Activated T-helper 1 cell treated with Interleukin-2 at 50 U/mL for 16 hours (primary cell): Measurements from ENCODE around the gene SET.

ENCODE experiments used
- DNase-seq: peaks from one replicate; pipeline ENCODE4 v3.0.0-alpha.2; 2020; ENCODE audit warnings: low read depth

The SET gene

GRCh38 chr9:128713411-128713780, 24.4 kb downstream of the SET start:
- DNase-seq, result no peak

GRCh38 chr9:128713941-128714573, 25.0 kb downstream of the SET start:
- no peak for DNase-seq

GRCh38 chr9:128714586-128715435, 25.8 kb downstream of the SET start:
- no peak for DNase-seq

GRCh38 chr9:128715436-128715750, 26.4 kb downstream of the SET start:
- DNase-seq, result no peak

GRCh38 chr9:128716581-128717254, 27.7 kb downstream of the SET start:
- no peak for DNase-seq

GRCh38 chr9:128718047-128718446, 29.0 kb downstream of the SET start:
- no peak for DNase-seq

- DNase-seq, result no peak
Observed at GRCh38 chr9:128718475-128718874, 29.5 kb downstream of the SET start.

GRCh38 chr9:128719919-128720605, 31.0 kb downstream of the SET start:
- no peak for DNase-seq

- DNase-seq, result no peak
Observed at GRCh38 chr9:128720841-128721486, 31.9 kb downstream of the SET start.

- DNase-seq, result no peak
Observed at GRCh38 chr9:128721487-128722010, 32.5 kb downstream of the SET start.

GRCh38 chr9:128722380-128723351, 33.6 kb downstream of the SET start:
- DNase-seq, result no peak

- DNase-seq, result no peak
Observed at GRCh38 chr9:128723352-128723865, 34.4 kb downstream of the SET start.

- peak; percentile 99 for DNase-seq
Observed at GRCh38 chr9:128723866-128724743, 35.1 kb downstream of the SET start, which contains the start of gene ZDHHC12. ZDHHC12 (minus strand) TSS chr9:128724127; CDS start chr9:128724093, 34 bp downstream.

GRCh38 chr9:128724744-128725211, 35.8 kb downstream of the SET start:
- no peak for DNase-seq

- no peak for DNase-seq
Observed at GRCh38 chr9:128727640-128728248, 38.7 kb downstream of the SET start.

GRCh38 chr9:128728298-128728697, 39.3 kb downstream of the SET start:
- DNase-seq, result no peak

- DNase-seq, result no peak
Observed at GRCh38 chr9:128729302-128729701, 40.3 kb downstream of the SET start.

GRCh38 chr9:128729766-128730517, 40.9 kb downstream of the SET start:
- no peak for DNase-seq
